ENCODE results near the gene TECTA.
"Not testable (repeated sequence)": the region's sequence is repeated elsewhere in the genome, so short reads cannot be mapped to it uniquely, and the experiment has no call there.

TECTA gene

GRCh38 chr11:121235057-121235456 is 134.0 kb downstream of the TECTA start:
- no peak for DNase-seq

- DNase-seq, result peak; percentile 76
Measured at GRCh38 chr11:121236115-121237001, 135.3 kb downstream of the TECTA start.

- not testable (repeated sequence) for DNase-seq
Measured at GRCh38 chr11:121237247-121237646, 136.2 kb downstream of the TECTA start.

DNA sequence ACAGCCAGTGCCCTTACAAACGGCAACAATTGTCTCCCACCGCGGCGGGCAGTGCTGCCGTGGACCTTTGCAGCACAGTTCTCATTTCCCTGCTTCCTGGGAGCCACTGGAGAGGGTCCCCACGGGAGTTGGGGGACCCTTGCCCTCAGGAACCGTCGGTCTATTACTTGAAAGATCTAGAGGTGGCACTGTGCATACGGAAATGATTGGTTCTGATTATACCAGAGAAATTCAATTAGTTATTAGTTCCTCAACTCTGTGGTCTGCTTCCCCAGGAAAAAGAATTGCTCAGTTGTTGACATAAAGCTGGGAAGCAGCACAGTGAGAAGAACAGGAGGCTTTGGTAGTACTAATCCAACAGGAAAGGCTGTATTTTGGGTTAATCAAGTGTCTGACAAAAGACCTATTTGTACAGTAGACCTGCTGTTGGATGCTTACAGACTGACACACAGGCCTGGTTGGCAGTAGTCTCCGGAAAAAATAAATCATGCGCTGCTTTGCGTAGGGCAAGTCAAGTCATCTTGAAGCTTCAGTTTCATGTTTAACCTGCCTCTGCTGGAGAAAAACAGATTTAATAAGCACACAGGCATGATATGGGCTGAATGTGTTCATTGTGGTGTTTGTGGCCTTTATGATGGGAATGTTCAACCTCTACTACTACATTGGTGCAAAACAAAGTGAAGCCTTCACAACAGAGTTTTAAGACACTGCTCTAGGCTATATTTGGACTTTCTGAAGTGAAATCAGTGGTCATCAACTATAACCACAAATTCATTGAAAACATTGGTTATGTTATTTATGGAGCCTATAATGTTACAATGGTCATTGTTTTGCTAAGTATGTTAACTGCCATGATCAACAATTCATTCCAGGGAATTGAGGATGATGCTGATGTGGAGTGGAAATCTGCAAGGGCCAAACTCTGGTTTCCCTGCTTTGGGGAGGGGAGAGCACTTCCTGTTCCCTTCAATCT is 136.9 kb downstream of the TECTA start:
- DNase-seq, result peak; percentile 87

DNA sequence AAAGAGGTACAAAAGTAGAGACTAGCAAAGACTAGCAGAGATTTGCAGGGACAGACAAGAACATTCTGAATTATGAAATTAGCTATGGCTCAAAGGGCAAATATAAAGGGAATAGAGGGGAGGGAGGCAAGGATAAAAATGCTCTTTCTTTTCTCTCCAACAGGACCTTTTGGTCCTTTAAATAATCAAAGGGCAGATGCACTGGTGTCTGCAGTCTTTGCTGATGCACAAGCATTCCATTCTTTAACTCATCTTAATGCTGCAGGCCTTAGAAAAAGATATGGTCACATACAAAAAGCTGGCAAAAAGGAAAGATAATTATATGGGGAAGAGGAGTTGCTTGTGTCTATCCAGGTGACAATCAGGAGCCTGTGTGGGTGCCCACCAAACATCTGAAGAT is 137.9 kb downstream of the TECTA start:
- no peak for DNase-seq

DNA sequence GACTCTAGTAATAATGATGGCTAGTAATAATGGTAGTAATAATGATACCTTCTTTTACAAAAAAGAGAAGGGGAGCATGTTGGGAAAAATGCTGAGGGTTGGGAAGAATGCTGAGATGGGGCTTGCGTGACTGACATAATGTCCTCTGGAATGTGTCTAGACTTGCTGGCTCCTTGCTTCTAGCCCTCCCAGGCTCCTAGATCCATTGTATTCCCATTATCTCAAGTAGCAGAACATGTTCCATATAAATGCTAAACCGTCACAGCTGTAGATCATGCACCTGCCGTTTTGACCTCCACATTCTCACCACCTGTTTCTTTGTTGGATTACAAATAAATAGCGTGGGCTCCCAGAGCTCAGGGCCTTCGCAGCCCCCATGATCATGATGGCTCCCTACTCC is 139.0 kb downstream of the TECTA start:
- peak; percentile 73 for DNase-seq

DNA sequence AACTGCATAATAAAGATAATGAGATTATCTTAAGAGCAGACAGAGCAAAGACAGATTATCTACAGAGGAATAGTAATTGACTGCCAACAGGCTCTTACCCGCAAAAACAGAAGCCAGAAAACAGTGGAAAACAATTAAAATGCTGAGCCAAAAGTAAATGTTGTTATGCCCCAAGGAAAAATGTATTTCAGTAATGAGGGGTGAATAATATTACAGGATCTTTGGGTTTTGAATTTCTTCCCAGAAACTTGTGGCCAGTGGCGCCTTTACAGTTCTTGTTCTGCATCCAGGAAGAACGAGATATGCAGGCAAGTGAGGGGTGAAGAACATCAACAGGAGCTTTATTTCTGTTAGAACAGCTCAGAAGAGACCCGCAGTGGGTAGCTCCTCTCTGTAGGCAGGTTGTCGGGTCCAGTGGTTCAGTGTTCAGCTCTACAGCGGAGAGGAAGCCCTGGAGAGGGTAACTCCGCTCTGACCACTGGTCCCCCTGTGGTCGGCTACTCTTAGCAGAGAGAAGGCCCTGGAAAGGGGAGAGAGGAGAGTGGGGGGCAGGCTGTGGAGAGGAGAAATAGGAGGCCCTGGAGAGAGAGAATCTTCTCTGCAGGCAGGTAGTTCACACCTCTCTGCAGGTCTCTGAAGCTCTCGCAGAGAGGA is 139.7 kb downstream of the TECTA start:
- DNase-seq, result peak; percentile 68
